ENCODE measurements around the gene PCSK5. TPM values are rescaled to one million over a fixed set of nuclear protein-coding genes. Genes with fewer than 3 reads are reported as not detected.

The PCSK5 gene
- polyA plus RNA-seq, 1 donor (not counting 4 experiments of a cell fraction or from before 2014, with no cell fraction given) = 1.9 TPM

GRCh38 chr9:76403352-76403751 is 512.9 kb downstream of the PCSK5 start:
- dilution Hi-C loops (cut with MboI; ENCODE audit: extremely low pct_ligation_motif_present, low sequenced_read_pairs) = no loop called here
- TF ChIP-seq, protein P1, sequence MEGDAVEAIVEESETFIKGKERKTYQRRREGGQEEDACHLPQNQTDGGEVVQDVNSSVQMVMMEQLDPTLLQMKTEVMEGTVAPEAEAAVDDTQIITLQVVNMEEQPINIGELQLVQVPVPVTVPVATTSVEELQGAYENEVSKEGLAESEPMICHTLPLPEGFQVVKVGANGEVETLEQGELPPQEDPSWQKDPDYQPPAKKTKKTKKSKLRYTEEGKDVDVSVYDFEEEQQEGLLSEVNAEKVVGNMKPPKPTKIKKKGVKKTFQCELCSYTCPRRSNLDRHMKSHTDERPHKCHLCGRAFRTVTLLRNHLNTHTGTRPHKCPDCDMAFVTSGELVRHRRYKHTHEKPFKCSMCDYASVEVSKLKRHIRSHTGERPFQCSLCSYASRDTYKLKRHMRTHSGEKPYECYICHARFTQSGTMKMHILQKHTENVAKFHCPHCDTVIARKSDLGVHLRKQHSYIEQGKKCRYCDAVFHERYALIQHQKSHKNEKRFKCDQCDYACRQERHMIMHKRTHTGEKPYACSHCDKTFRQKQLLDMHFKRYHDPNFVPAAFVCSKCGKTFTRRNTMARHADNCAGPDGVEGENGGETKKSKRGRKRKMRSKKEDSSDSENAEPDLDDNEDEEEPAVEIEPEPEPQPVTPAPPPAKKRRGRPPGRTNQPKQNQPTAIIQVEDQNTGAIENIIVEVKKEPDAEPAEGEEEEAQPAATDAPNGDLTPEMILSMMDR (optimal IDR thresholded peaks at IDR 0.05 in 1 of 3, IDR thresholded peaks at IDR 0.05 in 1 of 3, conservative IDR thresholded peaks at IDR 0.05 in 1 of 3; ENCODE audit: extremely low read depth in 1 of 3, insufficient read depth in 2 of 3, low read length in 3 of 3) = peak in 2 of 3 experiments; percentile 39 to 54
- no peak for TF ChIP-seq EZH2 (IDR thresholded peaks at IDR 0.05; ENCODE audit: low read length)

GRCh38 chr9:76404401-76404800 is 513.9 kb downstream of the PCSK5 start:
- no peak overlapping the region for H3K9ac ChIP-seq (ENCODE audit: control insufficient read depth, extremely low read depth, insufficient read depth, low read length)
- H3K4me3 ChIP-seq (ENCODE audit: control insufficient read depth in 2 of 3, extremely low read depth in 1 of 3, insufficient read depth in 2 of 3, low read depth in 1 of 3, low read length in 3 of 3) = no peak overlapping the region
- DNase-seq (ENCODE audit: low read depth, low spot score) = no peak
- no peaks in the 10 kb centered on the region for H3K79me2 ChIP-seq (ENCODE audit: control insufficient read depth, insufficient read depth, low read length)
- H3K27me3 ChIP-seq (ENCODE audit: control insufficient read depth, extremely low read depth, insufficient read depth, low read length) = no peaks in the 10 kb centered on the region
- H3K9me3 ChIP-seq (ENCODE audit: control insufficient read depth, low read depth, low read length) = no peaks in the 10 kb centered on the region
- dilution Hi-C loops (cut with MboI; ENCODE audit: extremely low pct_ligation_motif_present, low sequenced_read_pairs) = no loop called here
- H3K27ac ChIP-seq (ENCODE audit: control insufficient read depth, insufficient read depth, low read length) = no peak overlapping the region
- FAIRE-seq = no peak
- H3K4me1 ChIP-seq (ENCODE audit: control insufficient read depth, extremely low read depth, insufficient read depth, low read length) = peaks cover 10% of the 10 kb centered on the region
- no peaks in the 10 kb centered on the region for H3K9me1 ChIP-seq (ENCODE audit: control insufficient read depth, extremely low read depth, insufficient read depth, low read length)
- no peaks in the 10 kb centered on the region for H3K36me3 ChIP-seq (ENCODE audit: control insufficient read depth in 2 of 2, extremely low read depth in 1 of 2, insufficient read depth in 2 of 2, low read length in 2 of 2)
- no peak overlapping the region for H3K4me2 ChIP-seq (ENCODE audit: control insufficient read depth, extremely low read depth, insufficient read depth, low read depth, low read length)
- TF ChIP-seq EZH2 (IDR thresholded peaks at IDR 0.05; ENCODE audit: low read length) = no peak
- TF ChIP-seq, protein P1 (optimal IDR thresholded peaks at IDR 0.05 in 1 of 3, IDR thresholded peaks at IDR 0.05 in 1 of 3, conservative IDR thresholded peaks at IDR 0.05 in 1 of 3; ENCODE audit: extremely low read depth in 1 of 3, insufficient read depth in 2 of 3, low read length in 3 of 3) = no peak
- H4K20me1 ChIP-seq (ENCODE audit: control insufficient read depth, extremely low read depth, insufficient read depth, low read length) = no peaks in the 10 kb centered on the region
- no peak overlapping the region for H2AFZ ChIP-seq (ENCODE audit: control insufficient read depth, low read length)

More at GRCh38 chr9:76403352-76403751, 512.9 kb downstream of the PCSK5 start:
- Histone ChIP-seq H3K36me3 (ENCODE audit: control insufficient read depth in 2 of 2, extremely low read depth in 1 of 2, insufficient read depth in 2 of 2, low read length in 2 of 2) (no peaks in the 10 kb centered on the region), H3K79me2 (ENCODE audit: control insufficient read depth, insufficient read depth, low read length) (no peaks in the 10 kb centered on the region), H3K4me1 (ENCODE audit: control insufficient read depth, extremely low read depth, insufficient read depth, low read length) (peaks cover 10% of the 10 kb centered on the region), H3K9me1 (ENCODE audit: control insufficient read depth, extremely low read depth, insufficient read depth, low read length) (no peaks in the 10 kb centered on the region), H4K20me1 (ENCODE audit: control insufficient read depth, extremely low read depth, insufficient read depth, low read length) (no peaks in the 10 kb centered on the region), H3K27me3 (ENCODE audit: control insufficient read depth, extremely low read depth, insufficient read depth, low read length) (no peaks in the 10 kb centered on the region), H3K4me2 (ENCODE audit: control insufficient read depth, extremely low read depth, insufficient read depth, low read depth, low read length) (peak overlapping the region; percentile 73), H3K27ac (ENCODE audit: control insufficient read depth, insufficient read depth, low read length) (no peak overlapping the region), H3K9me3 (ENCODE audit: control insufficient read depth, low read depth, low read length) (no peaks in the 10 kb centered on the region), H3K4me3 (ENCODE audit: control insufficient read depth in 2 of 3, extremely low read depth in 1 of 3, insufficient read depth in 2 of 3, low read depth in 1 of 3, low read length in 3 of 3) (peak overlapping the region in 1 of 3 experiments; percentile 32), H3K9ac (ENCODE audit: control insufficient read depth, extremely low read depth, insufficient read depth, low read length) (no peak overlapping the region), H2AFZ (ENCODE audit: control insufficient read depth, low read length) (peak overlapping the region; percentile 92)
- DNase-seq (ENCODE audit: low read depth, low spot score) (no peak), FAIRE-seq (peak; percentile 78)
